ENCODE results near the gene TRAPPC11. TPM values are rescaled to one million over a fixed set of nuclear protein-coding genes. Genes with fewer than 3 reads are reported as not detected.

The TRAPPC11 gene
- total RNA-seq, 6 experiments from 2014 or later = 14.3 to 30.8 (median 16.0) TPM

DNA sequence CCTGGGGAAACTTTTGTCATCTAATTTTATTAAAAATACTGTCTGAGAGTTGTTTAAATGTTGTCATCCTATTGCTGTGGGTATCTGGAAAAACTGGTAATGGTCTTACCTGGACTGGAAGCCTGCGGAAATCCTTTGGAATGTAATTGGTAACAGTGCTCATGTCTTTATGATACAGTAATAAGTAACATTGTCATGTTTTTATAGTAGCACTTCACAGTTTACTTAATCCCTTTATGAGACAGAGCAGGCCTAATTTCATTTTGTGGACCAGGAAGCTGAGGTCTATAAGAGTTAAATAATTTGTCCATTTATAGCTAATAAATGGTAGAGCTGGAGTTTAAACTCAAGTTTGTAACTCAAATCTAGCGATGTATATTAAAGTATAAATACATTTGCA lies 88.3 kb downstream of the TRAPPC11 start:
- intact Hi-C loops (cut with DNase I) = no loop called here
- ATAC-seq (no peak), DNase-seq (no peak)
- H3K27ac ChIP-seq = no peak overlapping the region
- H3K4me3 ChIP-seq = no peak overlapping the region
- 78% methylated on average over 2 of the region's 2 CpGs for WGBS (ENCODE audit: insufficient coverage, low coverage, low lambda C conversion rate, missing lambda C conversion rate)
- no peaks in the 10 kb centered on the region for H3K4me1 ChIP-seq
- no peaks in the 10 kb centered on the region for H3K9me3 ChIP-seq
- no peaks in the 10 kb centered on the region for H3K36me3 ChIP-seq
- no peaks in the 10 kb centered on the region for H3K27me3 ChIP-seq
- TF ChIP-seq POLR2A (IDR thresholded peaks at IDR 0.05) (no peak), CTCF (IDR thresholded peaks at IDR 0.05) (no peak)

DNA sequence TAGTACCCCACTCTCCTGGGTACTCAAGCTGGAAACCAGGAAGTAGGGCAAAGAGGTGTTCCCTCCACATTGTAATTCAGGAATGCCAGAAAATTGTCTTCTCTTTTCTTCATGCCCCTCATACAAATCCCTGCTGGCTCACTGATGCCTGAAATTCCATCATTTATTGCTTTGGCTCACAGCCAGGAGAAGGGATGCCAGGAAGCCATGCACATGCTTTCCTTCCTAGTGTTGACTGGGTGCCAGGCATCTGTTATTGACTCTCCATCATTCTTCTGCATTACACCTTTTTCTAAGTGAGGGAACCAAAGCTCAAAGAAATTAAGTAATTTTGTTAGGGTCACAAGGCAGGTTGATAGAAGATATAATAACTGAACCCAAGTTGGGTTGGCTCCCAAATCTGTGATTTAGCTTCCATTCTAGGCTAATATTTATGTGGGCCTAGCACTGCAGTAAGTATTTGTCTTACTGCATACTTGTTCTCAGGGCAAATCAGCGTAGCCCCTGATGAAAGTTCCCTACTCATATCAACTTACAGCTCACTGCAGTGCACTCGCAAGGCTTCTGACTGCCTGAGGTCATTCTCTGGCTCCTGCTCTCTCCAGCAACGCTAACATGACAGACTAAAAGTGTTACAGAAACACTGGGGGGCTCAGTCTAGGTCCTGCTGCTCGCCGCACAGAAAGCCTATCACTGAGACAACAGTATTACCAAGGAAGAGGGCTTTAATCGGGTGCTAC lies 89.0 kb downstream of the TRAPPC11 start:
- intact Hi-C loops (cut with DNase I) = no loop called here
- WGBS (ENCODE audit: insufficient coverage, low coverage, low lambda C conversion rate, missing lambda C conversion rate) = 77% methylated on average over 6 of the region's 6 CpGs
- H3K4me3 ChIP-seq = no peak overlapping the region
- H3K4me1 ChIP-seq = no peaks in the 10 kb centered on the region
- H3K9me3 ChIP-seq = no peaks in the 10 kb centered on the region
- H3K27ac ChIP-seq = no peak overlapping the region
- ATAC-seq (no peak), DNase-seq (no peak)
- TF ChIP-seq CTCF (IDR thresholded peaks at IDR 0.05) = no peak
- TF ChIP-seq POLR2A (IDR thresholded peaks at IDR 0.05) = no peak
- H3K36me3 ChIP-seq = no peaks in the 10 kb centered on the region
- H3K27me3 ChIP-seq = no peaks in the 10 kb centered on the region

DNA sequence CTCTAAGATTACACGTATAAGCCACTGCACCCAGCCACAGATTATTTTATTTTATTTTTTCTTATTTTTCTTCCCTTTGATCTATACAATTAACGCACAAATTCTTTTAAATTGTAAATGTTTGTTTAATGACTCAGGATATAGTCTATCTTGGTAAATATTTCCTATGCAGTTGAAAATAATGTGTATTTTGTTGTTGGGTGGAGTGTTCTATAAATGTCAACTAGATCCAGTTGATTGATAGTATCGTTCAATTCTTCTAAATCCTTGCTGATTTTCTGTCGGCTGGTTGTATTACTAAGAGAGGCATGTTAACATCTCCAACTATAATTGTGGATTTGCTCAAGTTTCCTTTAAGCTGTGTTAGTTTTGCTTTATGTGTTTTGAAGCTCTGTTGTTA lies 92.0 kb downstream of the TRAPPC11 start:
- Histone ChIP-seq H3K4me1 (no peaks in the 10 kb centered on the region), H3K36me3 (no peaks in the 10 kb centered on the region), H3K4me3 (no peak overlapping the region), H3K27ac (no peak overlapping the region), H3K9me3 (no peaks in the 10 kb centered on the region), H3K27me3 (no peaks in the 10 kb centered on the region)
- WGBS (ENCODE audit: insufficient coverage, low coverage, low lambda C conversion rate, missing lambda C conversion rate) = 89% methylated on average over 4 of the region's 4 CpGs
- TF ChIP-seq CTCF (IDR thresholded peaks at IDR 0.05) (no peak), POLR2A (IDR thresholded peaks at IDR 0.05) (no peak)
- ATAC-seq (no peak), DNase-seq (no peak)
- intact Hi-C loops (cut with DNase I) = no loop called here

DNA sequence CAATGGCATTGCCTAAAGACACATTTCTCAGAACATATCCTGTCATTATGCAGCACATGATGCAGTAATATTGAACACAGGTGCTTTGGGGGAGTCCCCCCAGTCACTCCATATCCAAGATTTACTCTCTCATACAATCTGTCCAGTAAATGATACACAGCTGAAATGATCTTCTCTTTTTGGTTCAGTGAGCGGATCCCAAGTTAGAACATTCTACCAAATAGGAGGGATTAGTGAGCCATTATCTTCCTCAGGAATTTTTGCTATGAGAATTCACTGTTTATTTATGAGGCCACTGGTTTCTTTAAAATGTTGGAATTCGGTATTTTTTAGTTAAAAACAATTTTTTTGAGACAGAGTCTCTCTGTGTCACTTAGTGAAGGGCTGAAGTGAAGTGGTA lies 96.5 kb downstream of the TRAPPC11 start:
- whole genome bisulfite sequencing (ENCODE audit: insufficient coverage, low coverage, low lambda C conversion rate, missing lambda C conversion rate) = 65% methylated on average over 2 of the region's 2 CpGs
- Histone ChIP-seq H3K27ac (no peak overlapping the region), H3K27me3 (no peaks in the 10 kb centered on the region), H3K36me3 (no peaks in the 10 kb centered on the region), H3K4me1 (no peaks in the 10 kb centered on the region), H3K9me3 (no peaks in the 10 kb centered on the region), H3K4me3 (no peak overlapping the region)
- DNase-seq = no peak
- TF ChIP-seq POLR2A (IDR thresholded peaks at IDR 0.05) = no peak
- no peak for TF ChIP-seq CTCF (IDR thresholded peaks at IDR 0.05)
- intact Hi-C loops (cut with DNase I) = no loop called here
- no peak for ATAC-seq

All from right lobe of liver (tissue), 6 donors.